ENCODE measurements around the gene ADA.

DNA sequence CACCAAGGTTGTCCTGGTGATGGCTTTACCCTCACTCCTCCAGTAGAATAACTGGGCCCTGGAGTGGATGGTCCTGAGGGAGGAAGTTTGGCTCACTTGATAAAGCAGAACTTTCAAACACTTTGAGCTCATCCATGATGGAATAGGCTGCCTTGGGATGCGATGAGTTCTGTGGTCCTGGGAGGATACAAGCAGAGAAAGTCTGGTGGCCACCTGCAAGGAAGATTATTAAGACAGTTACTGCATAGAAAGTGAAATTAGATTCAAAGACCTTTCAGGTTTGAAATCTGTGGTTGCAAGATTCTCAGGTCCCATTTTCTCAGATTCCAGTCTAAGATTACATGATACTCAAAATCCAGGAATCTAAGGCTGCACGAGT, 43.8 kb upstream of the ADA start:
- no peak for TF ChIP-seq CTCF (optimal IDR thresholded peaks at IDR 0.05 in 1 of 3, IDR thresholded peaks at IDR 0.05 in 1 of 3, conservative IDR thresholded peaks at IDR 0.05 in 1 of 3; ENCODE audit: extremely low read depth in 1 of 3, insufficient read depth in 2 of 3, low read length in 3 of 3)
- no peak for TF ChIP-seq EZH2 (IDR thresholded peaks at IDR 0.05; ENCODE audit: low read length)

Data from keratinocyte (primary cell).